Fibroblast of pulmonary artery (primary cell): Measurements from ENCODE around the gene TAAR8.

Experiments
- DNase-seq: peaks from one replicate; pipeline ENCODE4 v3.0.0-alpha.2; 2010; ENCODE audit warnings: low read depth
- H3K4me3 ChIP-seq: replicated peaks from 2 replicates; pipeline ENCODE4 v1.5.1; 2011; ENCODE audit warnings: low read depth, mild to moderate bottlenecking, control low read depth, low read length, moderate library complexity
- TF ChIP-seq, protein P1 (sequence below): IDR thresholded peaks from 2 replicates; pipeline ENCODE4 v1.5.1; 2011; ENCODE audit warnings: mild to moderate bottlenecking, control low read depth, low read length, inconsistent platforms; ENCODE audit errors: missing control alignments

Gene TAAR8

DNA sequence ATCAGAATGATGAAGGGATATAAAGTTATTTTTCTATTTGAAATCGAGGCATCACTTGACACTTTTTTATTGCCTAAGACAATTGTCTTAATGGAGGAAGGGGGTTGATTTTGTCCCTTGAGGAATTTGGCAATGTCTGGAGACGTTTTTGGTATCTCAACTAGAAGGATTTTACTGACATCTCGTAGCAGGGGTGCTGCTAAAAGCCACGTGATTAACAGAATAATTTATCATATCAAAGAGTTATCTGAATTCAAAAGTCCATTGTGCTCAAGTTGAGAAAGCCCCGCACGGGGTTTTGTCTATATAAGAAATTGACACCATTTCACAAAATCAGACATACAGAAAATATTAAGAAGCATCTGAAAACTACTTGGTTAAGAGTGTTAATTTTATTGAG is 16.1 kb downstream of the TAAR8 start:
- no peak overlapping the region for H3K4me3 ChIP-seq
- DNase-seq: no peak
- TF ChIP-seq, protein P1, sequence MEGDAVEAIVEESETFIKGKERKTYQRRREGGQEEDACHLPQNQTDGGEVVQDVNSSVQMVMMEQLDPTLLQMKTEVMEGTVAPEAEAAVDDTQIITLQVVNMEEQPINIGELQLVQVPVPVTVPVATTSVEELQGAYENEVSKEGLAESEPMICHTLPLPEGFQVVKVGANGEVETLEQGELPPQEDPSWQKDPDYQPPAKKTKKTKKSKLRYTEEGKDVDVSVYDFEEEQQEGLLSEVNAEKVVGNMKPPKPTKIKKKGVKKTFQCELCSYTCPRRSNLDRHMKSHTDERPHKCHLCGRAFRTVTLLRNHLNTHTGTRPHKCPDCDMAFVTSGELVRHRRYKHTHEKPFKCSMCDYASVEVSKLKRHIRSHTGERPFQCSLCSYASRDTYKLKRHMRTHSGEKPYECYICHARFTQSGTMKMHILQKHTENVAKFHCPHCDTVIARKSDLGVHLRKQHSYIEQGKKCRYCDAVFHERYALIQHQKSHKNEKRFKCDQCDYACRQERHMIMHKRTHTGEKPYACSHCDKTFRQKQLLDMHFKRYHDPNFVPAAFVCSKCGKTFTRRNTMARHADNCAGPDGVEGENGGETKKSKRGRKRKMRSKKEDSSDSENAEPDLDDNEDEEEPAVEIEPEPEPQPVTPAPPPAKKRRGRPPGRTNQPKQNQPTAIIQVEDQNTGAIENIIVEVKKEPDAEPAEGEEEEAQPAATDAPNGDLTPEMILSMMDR: no peak

DNA sequence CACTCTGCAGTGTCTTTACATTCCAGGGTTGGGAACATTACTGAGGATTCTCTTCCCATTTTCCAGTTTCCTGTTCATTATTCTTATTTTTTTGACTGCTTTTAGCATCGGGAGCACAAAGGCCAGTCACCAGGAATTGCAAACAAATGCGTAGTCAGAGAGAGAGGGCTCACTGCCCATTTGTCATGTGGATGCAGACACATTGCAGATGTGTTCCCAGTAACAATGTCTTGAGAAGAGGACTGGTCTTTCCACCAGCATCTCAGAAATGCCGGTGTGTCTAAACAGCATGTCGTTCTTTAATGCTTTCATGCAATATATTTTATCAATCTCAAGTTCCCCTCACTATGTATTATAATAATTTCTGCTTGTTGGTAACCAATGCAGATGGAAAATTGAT is 16.7 kb downstream of the TAAR8 start:
- DNase-seq: no peak
- H3K4me3 ChIP-seq: no peak overlapping the region

DNA sequence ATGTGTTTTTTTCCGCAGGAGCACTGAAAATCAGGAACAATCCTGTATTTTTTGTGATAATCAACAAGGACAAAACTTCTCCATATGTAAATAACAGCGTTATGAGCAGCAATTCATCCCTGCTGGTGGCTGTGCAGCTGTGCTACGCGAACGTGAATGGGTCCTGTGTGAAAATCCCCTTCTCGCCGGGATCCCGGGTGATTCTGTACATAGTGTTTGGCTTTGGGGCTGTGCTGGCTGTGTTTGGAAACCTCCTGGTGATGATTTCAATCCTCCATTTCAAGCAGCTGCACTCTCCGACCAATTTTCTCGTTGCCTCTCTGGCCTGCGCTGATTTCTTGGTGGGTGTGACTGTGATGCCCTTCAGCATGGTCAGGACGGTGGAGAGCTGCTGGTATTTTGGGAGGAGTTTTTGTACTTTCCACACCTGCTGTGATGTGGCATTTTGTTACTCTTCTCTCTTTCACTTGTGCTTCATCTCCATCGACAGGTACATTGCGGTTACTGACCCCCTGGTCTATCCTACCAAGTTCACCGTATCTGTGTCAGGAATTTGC is 17.8 kb downstream of the TAAR8 start, which contains the start of gene TAAR6:
TSS of gene TAAR6 (plus strand) at position 102 of the 557 bp plus-strand sequence. CDS start at position 102, 0 bp downstream.
- TF ChIP-seq, protein P1: no peak
- H3K4me3 ChIP-seq: no peak within 1 kb of the TSS
- no peak for DNase-seq

More for the DNA sequence above, 16.7 kb downstream of the TAAR8 start:
- TF ChIP-seq, protein P1: no peak

DNA sequence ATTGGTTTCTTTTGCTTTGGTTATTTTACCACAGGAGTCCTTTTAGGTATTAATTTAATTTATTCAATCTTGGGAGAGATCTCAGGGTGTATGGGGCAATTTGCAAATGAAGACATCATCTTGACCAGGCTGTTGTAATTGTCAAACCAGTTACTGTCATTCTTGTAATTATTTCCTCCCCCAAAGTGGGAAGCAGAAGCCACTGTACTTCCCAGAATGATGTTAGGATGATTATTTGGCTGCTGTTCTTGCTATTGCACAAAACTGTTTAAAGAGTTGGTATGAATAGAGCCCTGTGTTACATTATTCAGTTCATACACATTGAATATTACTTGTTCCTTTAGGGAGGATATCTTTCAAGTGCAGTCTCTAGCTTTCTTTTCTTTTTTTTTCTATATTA is 19.3 kb downstream of the TAAR8 start:
- TF ChIP-seq, protein P1: no peak
- no peak for DNase-seq
- H3K4me3 ChIP-seq: no peak overlapping the region

DNA sequence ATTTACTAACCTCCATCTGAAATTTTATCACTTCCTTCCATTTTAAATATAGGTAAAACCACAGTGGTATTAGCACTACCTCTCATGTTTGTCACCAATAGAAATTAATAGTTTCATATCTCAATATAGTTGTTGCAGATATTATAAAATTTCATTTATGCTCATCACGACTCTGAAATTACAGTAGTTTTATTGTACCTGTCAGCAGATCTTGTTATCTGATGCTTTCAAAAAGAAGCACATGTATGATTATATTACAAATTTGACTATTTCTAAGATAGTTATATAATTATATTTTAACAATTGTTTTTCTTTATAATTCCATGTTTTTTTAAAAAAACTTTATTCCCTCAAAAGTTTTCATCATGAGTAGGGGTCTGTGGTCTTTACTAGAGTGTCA is 32.2 kb downstream of the TAAR8 start:
- H3K4me3 ChIP-seq: no peak overlapping the region
- DNase-seq: no peak
- TF ChIP-seq, protein P1: no peak

DNA sequence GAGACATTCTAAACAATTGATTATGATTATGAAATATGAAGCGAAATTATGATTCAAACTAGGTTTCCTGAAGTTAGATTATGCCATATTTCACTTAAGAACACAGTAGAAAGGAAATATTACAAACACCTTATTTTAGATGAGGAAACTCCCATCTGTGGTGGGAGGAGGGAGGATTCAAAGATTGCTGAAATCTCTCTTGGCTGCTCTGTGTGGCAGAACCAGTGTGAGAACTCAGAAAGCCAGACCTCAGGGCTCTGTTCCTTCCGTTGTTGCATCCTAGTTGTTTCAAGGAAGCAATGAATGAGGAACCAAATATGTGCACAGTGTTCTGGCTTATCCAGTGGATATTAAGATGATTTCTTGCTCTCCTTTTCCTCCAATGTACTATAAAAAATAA is 35.0 kb downstream of the TAAR8 start:
- no peak for DNase-seq
- TF ChIP-seq, protein P1: no peak

DNA sequence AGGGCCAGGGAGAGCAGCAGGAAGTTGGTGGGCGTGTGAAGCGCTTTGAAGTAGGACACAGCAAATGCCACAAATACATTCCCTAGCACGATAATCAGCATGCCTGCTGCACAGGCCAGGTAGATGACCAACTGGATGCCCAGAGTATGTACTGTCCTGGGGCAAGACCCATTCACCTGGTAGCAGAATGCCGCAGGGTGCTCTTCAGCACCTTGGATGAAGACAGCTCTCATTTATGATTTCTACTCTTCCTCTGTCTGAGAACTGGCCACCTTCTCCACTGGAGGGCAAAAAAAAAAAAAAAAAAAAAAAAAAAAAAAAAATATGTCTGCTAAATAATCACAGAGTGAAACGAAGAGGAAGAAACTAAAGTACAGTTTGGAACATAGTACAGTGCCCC is 37.0 kb downstream of the TAAR8 start, which contains the start of gene TAAR5:
TSS of gene TAAR5 (minus strand) at position 288 of the 400 bp plus-strand sequence. CDS start at position 233, 55 bp downstream.
- TF ChIP-seq, protein P1: no peak

More for the DNA sequence above, 35.0 kb downstream of the TAAR8 start:
- no peak overlapping the region for H3K4me3 ChIP-seq

More for the DNA sequence above, 37.0 kb downstream of the TAAR8 start, which contains the start of gene TAAR5:
- H3K4me3 ChIP-seq: no peak within 1 kb of the TSS
- no peak for DNase-seq
